HG03342 (cell line): ENCODE results near the gene OXA1L.
"Not testable (repeated sequence)": the region's sequence is repeated elsewhere in the genome, so short reads cannot be mapped to it uniquely, and the experiment has no call there.

Experiments
- ATAC-seq: cut with Tn5 transposase; IDR thresholded peaks from one replicate; pipeline ENCODE4 v1.9.1; 2021; ENCODE audit warnings: mild to moderate bottlenecking, moderate library complexity; ENCODE audit not compliant: unreplicated experiment

Gene OXA1L

GRCh38 chr14:22767323-22767589 is 768 bp downstream of the OXA1L start:
- ATAC-seq = peak; percentile 22

- ATAC-seq = no peak
Measured at GRCh38 chr14:22768947-22769346, 2.5 kb downstream of the OXA1L start.

GRCh38 chr14:22769369-22769768 is 2.9 kb downstream of the OXA1L start:
- no peak for ATAC-seq

- no peak for ATAC-seq
Measured at GRCh38 chr14:22770481-22771187, 4.1 kb downstream of the OXA1L start.

GRCh38 chr14:22772725-22773124 is 6.2 kb downstream of the OXA1L start:
- ATAC-seq = no peak

- no peak for ATAC-seq
Measured at GRCh38 chr14:22773162-22774010, 6.9 kb downstream of the OXA1L start.

- no peak for ATAC-seq
Measured at GRCh38 chr14:22774011-22774706, 7.7 kb downstream of the OXA1L start.

GRCh38 chr14:22776215-22776614 is 9.7 kb downstream of the OXA1L start:
- ATAC-seq = no peak

GRCh38 chr14:22776849-22777248 is 10.4 kb downstream of the OXA1L start:
- ATAC-seq = not testable (repeated sequence)

GRCh38 chr14:22778084-22778483 is 11.6 kb downstream of the OXA1L start:
- ATAC-seq = no peak

GRCh38 chr14:22780105-22780679 is 13.7 kb downstream of the OXA1L start:
- no peak for ATAC-seq

- no peak for ATAC-seq
Measured at GRCh38 chr14:22780941-22781300, 14.4 kb downstream of the OXA1L start.

- no peak for ATAC-seq
Measured at GRCh38 chr14:22781301-22781991, 15.0 kb downstream of the OXA1L start.

GRCh38 chr14:22786685-22787084 is 20.2 kb downstream of the OXA1L start:
- no peak for ATAC-seq

- no peak for ATAC-seq
Measured at GRCh38 chr14:22791301-22791700, 24.8 kb downstream of the OXA1L start.

GRCh38 chr14:22792158-22792557 is 25.7 kb downstream of the OXA1L start:
- ATAC-seq = no peak

- not testable (repeated sequence) for ATAC-seq
Measured at GRCh38 chr14:22793550-22793949, 27.1 kb downstream of the OXA1L start.

GRCh38 chr14:22793976-22794375 is 27.5 kb downstream of the OXA1L start:
- no peak for ATAC-seq

- ATAC-seq = peak; percentile 36
Measured at GRCh38 chr14:22794551-22794951, 28.1 kb downstream of the OXA1L start.

- ATAC-seq = no peak
Measured at GRCh38 chr14:22796087-22796707, 29.7 kb downstream of the OXA1L start.
